ENCODE data around the gene MRPL40.

DNA sequence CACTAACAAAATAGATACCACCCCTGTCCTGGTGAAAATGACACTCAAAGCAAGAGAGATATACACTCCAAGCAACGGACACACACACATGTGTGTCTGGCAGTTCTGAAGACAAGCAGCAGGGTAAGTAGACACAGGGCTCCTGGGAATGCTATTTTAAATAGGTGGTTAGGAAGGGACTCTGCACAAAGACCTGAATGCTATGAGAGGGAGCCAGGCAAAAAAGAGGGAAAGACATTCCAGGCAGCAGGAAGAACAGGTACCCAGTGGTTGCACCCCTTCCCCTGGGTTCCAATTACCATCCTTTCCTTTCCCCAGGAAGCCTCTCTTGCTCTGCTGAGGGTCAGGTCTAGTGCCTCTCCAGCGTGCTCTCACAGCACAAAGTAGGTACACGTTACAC, 43.7 kb downstream of the MRPL40 start:
- TF ChIP-seq POLR2AphosphoS5 (IDR thresholded peaks at IDR 0.05; ENCODE audit: insufficient read depth in 1 of 2, low read depth in 1 of 2), result no peak
- TF ChIP-seq, protein P1, sequence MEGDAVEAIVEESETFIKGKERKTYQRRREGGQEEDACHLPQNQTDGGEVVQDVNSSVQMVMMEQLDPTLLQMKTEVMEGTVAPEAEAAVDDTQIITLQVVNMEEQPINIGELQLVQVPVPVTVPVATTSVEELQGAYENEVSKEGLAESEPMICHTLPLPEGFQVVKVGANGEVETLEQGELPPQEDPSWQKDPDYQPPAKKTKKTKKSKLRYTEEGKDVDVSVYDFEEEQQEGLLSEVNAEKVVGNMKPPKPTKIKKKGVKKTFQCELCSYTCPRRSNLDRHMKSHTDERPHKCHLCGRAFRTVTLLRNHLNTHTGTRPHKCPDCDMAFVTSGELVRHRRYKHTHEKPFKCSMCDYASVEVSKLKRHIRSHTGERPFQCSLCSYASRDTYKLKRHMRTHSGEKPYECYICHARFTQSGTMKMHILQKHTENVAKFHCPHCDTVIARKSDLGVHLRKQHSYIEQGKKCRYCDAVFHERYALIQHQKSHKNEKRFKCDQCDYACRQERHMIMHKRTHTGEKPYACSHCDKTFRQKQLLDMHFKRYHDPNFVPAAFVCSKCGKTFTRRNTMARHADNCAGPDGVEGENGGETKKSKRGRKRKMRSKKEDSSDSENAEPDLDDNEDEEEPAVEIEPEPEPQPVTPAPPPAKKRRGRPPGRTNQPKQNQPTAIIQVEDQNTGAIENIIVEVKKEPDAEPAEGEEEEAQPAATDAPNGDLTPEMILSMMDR (IDR thresholded peaks at IDR 0.05), result no peak
- no peak for TF ChIP-seq POLR2A (IDR thresholded peaks at IDR 0.05)

Measured in vagina (tissue), 2 donors.